Upper lobe of left lung (tissue), 4 donors: ENCODE data around the gene KRT32.

Source experiments
- CTCF ChIP-seq, 6 experiments: fragments of 450-650 bp in 4 of 6; fragments of 200-600 bp in 2 of 6; sonication (generic) in 2 of 6; IDR thresholded peaks; one replicate each; pipeline ENCODE4 v1.5.1; 2016 to 2019; ENCODE audit warnings: antibody characterized with exemption in 6 of 6
- EP300 ChIP-seq, 4 donors: sonication (generic); formaldehyde crosslinking; IDR thresholded peaks; one replicate each; pipeline ENCODE4 v1.5.1; 2017; ENCODE audit warnings: antibody characterized with exemption in 4 of 4, control low read depth in 2 of 4

DNA sequence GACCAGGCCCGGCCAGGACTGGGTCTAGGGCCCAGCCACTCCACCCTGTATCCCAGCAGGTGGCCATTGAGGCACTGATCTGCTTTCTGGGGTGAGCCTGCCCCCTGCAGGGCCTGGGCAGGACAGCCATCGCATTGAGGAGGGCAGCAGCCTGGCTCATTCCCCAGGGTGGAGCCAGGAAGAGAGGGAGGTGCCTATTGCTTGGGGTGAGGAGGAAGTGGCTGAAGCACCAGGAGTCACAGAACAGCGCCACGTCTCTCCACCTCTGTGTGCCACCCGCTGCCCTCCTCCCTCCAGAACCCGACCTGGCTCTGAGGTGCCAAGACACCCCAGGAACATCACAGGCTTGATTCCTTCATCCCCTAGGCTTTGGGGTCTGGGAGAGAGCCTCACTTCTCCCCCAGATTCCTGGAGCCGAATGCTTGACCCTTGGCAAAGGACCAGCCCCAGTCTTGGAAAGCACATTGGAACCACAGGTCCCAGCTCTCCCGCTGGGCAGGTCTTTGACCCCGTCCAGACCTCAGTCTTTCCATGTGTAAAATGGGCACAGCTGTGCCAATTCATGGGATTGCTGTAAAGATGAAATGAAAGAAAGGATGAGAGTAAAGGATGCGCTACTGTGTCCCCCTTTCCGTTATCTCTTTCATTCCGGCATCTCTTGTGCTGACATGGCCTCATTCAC is 29.8 kb upstream of the KRT32 start:
- TF ChIP-seq CTCF (IDR thresholded peaks at IDR 0.05) (peak; percentile 46 to 94 (median 88)), EP300 (IDR thresholded peaks at IDR 0.05) (no peak)
